Esophagus squamous epithelium (tissue), 4 donors: ENCODE measurements around the gene GOLGB1.

Source experiments
- POLR2A ChIP-seq, 4 donors: fragments of 450-650 bp; IDR thresholded peaks; one replicate each; pipeline ENCODE4 v1.6.1; 2017; ENCODE audit warnings: antibody characterized with exemption in 4 of 4, mild to moderate bottlenecking in 4 of 4, moderate library complexity in 3 of 4
- TF ChIP-seq, protein P1 (sequence below), 6 experiments: fragments of 450-650 bp in 4 of 6; fragments of 200-600 bp in 2 of 6; sonication (generic) in 2 of 6; IDR thresholded peaks; one replicate each; pipeline ENCODE4 v1.5.1; 2016 to 2019; ENCODE audit warnings: antibody characterized with exemption in 6 of 6, mild to moderate bottlenecking in 4 of 6, moderate library complexity in 4 of 6

DNA sequence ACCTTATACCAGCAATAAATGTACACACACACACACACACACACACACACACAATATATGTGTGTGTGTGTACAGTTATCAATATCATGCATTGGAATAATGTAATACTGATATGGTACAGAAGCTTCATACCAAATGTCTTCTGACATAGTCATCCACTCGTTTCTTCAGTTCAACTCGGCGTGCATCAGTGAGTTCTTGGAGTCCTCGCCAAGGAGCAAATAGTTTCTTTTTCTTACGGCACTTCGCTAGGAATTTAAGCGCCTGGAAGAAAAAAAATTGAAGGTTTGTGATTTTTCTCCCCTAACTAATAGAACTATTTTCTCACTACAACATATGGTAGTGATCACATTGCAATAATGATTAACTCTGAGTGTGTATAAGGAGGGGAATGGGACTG is 32.1 kb upstream of the GOLGB1 start:
- TF ChIP-seq, protein P1, sequence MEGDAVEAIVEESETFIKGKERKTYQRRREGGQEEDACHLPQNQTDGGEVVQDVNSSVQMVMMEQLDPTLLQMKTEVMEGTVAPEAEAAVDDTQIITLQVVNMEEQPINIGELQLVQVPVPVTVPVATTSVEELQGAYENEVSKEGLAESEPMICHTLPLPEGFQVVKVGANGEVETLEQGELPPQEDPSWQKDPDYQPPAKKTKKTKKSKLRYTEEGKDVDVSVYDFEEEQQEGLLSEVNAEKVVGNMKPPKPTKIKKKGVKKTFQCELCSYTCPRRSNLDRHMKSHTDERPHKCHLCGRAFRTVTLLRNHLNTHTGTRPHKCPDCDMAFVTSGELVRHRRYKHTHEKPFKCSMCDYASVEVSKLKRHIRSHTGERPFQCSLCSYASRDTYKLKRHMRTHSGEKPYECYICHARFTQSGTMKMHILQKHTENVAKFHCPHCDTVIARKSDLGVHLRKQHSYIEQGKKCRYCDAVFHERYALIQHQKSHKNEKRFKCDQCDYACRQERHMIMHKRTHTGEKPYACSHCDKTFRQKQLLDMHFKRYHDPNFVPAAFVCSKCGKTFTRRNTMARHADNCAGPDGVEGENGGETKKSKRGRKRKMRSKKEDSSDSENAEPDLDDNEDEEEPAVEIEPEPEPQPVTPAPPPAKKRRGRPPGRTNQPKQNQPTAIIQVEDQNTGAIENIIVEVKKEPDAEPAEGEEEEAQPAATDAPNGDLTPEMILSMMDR (IDR thresholded peaks at IDR 0.05) = no peak
- TF ChIP-seq POLR2A (IDR thresholded peaks at IDR 0.05) = no peak
